Measurements from ENCODE around the gene PNKP. TPM values are rescaled to one million over a fixed set of nuclear protein-coding genes. Genes with fewer than 3 reads are reported as not detected.

PNKP gene
- total RNA-seq, result 52.4 and 58.9 TPM in 2 replicates

GRCh38 chr19:49866933-49867782 lies at the start of gene PNKP:
TSS of gene PNKP (minus strand) at chr19:49867576. CDS start at chr19:49867204, 372 bp downstream.

GRCh38 chr19:49896863-49897621 lies 29.7 kb upstream of the PNKP start, which contains the start of gene IL4I1:
TSS of gene IL4I1 (minus strand) at chr19:49896887. CDS start at chr19:49896160, 727 bp downstream.

DNA sequence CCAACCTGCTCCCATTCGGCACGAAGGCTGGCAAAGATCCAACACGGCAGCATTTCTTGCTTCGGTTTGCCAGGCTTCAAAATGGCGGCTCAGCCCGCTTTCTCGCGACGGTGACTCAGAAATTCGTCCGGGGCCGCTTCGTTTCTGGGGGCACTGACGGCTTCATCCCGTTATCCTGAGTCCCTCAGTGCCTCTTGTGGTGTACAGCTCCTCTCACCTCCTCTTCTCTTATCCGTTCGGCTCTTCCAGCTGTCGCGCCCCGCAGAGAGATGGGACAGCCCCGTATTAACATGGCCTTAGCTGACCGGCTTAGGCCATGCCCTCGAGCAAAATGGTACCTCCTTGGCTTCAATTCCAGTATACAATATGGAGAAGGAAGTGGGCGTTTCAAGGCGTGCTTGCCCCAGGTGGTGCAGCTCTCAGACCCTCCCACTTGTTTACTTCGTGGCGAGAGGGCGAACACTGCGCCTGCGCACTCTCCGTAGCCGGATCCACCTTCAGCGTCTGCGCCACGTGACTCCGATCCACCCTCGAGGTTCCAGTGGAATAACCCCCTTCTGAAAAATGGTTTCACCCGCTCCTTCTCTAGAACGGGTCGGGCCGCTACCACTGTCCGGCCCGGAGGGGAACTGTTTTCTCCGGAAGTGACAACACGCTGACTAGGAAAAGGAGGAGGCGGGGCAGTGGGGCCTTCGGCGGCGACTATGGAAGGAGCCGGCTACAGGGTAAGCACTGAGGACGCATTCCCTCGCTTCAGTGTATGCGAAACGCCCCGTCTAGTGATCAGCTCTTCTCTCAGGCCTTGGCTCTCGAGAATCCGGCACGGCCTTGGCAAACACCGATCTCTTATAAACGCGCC lies 9.9 kb upstream of the PNKP start, which contains the start of the genes AKT1S1 and TBC1D17:
Gene AKT1S1, minus strand, starts transcription at position 336 of the 859 bp plus-strand sequence. CDS start 4,060 bp downstream, outside the sequence.
Gene TBC1D17, plus strand, starts transcription at position 683 of the 859 bp plus-strand sequence. Its CDS starts 22 bp downstream, at position 705.

DNA sequence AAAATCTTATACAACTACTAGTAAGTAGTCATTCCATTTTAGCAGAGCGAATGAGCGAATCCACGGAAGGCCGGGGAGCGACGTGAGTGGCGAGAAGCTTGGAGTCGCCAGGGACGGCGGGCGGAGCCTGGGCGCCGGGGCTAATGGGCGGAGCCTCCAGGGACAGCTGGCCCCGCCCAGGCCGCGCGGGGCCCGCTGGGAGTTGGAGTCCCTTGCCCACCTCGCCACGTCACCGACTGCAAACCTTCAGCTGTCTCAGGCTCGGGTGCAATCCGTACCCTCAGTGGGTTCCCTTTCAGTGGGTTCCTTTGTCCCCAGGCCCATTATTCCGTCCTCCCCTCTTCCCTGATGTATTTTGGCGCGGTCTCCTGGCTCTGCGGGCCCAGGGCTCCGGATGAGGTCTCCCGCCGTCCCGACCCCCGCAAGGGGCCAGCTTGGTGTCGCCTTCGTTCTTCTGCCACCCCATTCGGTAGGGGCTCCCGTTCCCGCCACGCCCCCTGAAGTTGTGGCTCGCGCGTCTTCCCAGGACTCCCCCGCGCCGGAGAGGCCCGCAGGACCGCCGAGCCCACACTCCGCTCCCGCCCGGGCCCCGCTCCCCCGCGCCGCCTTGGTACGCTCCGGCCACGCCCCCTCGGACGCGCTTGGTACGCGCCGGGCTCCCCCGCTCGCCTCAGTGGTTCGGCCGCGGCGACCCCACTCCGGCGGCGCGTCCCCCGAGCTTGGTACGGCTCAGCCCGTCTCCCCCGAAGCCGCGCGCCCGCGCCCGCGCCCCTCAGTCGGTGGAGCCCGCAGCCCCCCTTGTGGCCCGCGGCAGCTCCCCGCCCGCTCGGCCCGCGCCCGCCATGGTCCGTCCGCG lies 16.7 kb downstream of the PNKP start, which contains the start of gene PTOV1:
Gene PTOV1, plus strand, starts transcription at position 673 of the 856 bp plus-strand sequence.

GRCh38 chr19:49817964-49818648 lies 49.3 kb downstream of the PNKP start, which contains the start of gene MED25:
TSS of gene MED25 (plus strand) at chr19:49818289. CDS start at chr19:49818342, 53 bp downstream.

GRCh38 chr19:49812997-49813861 lies 54.1 kb downstream of the PNKP start, which contains the start of gene FUZ:
TSS of gene FUZ (minus strand) at chr19:49813292. CDS start at chr19:49813106, 186 bp downstream.

Other genes with a start within 250 kb of the PNKP start
- gene RRAS, start 227.4 kb downstream of the PNKP start, total RNA-seq, result 44.3 and 46.8 TPM in 2 replicates
- gene SCAF1, start 225.4 kb downstream of the PNKP start, total RNA-seq, result 11.1 and 13.1 TPM in 2 replicates
- gene IRF3, start 201.7 kb downstream of the PNKP start, total RNA-seq, result 61.1 and 65.4 TPM in 2 replicates
- 2.2 and 4.0 TPM in 2 replicates for gene BCL2L12, start 201.6 kb downstream of the PNKP start, total RNA-seq
- 271 and 406 TPM in 2 replicates for gene PRMT1, start 190.3 kb downstream of the PNKP start, total RNA-seq
- gene ADM5, start 178.0 kb downstream of the PNKP start, total RNA-seq, result 0.25 and 0.40 TPM in 2 replicates
- gene CPT1C, start 176.5 kb downstream of the PNKP start, total RNA-seq, result 10.4 and 21.8 TPM in 2 replicates
- gene TSKS, start 104.3 kb downstream of the PNKP start, total RNA-seq, result 0.06 and 0.13 TPM in 2 replicates
- 78.3 and 86.3 TPM in 2 replicates for gene AP2A1, start 100.6 kb downstream of the PNKP start, total RNA-seq
- 24.3 and 25.8 TPM in 2 replicates for gene FUZ, start 54.3 kb downstream of the PNKP start, total RNA-seq
- gene MED25, start 49.3 kb downstream of the PNKP start, total RNA-seq, result 16.5 and 16.6 TPM in 2 replicates
- 51.7 and 55.0 TPM in 2 replicates for gene PTOV1, start 16.4 kb downstream of the PNKP start, total RNA-seq
- gene AKT1S1, start 9.8 kb upstream of the PNKP start, total RNA-seq, result 11.0 and 12.4 TPM in 2 replicates
- 9.4 and 12.5 TPM in 2 replicates for gene TBC1D17, start 10.1 kb upstream of the PNKP start, total RNA-seq
- gene IL4I1, start 29.3 kb upstream of the PNKP start, total RNA-seq, result 0.13 and 0.56 TPM in 2 replicates
- 2.9 and 3.1 TPM in 2 replicates for gene ATF5, start 61.6 kb upstream of the PNKP start, total RNA-seq
- 21.2 and 23.6 TPM in 2 replicates for gene NUP62, start 61.9 kb upstream of the PNKP start, total RNA-seq
- not detected in 2 replicates for gene SIGLEC11, start 93.6 kb upstream of the PNKP start, total RNA-seq
- 17.0 and 19.8 TPM in 2 replicates for gene VRK3, start 157.8 kb upstream of the PNKP start, total RNA-seq
- gene ZNF473, start 158.4 kb upstream of the PNKP start, total RNA-seq, result 6.0 and 6.7 TPM in 2 replicates

All from aortic smooth muscle cell (primary cell).